ENCODE results near the gene CD320. TPM values are rescaled to one million over a fixed set of nuclear protein-coding genes. Genes with fewer than 3 reads are reported as not detected.

Gene CD320
- polyA plus RNA-seq, 1 donor from 2014 or later: 89.6 TPM

GRCh38 chr19:8306235-8307054 is 1.7 kb downstream of the CD320 start:
- H2AFZ ChIP-seq (ENCODE audit: low read depth, low read length): no peak overlapping the region
- no peak overlapping the region for H3K9ac ChIP-seq (ENCODE audit: low read length)
- peak overlapping the region; percentile 83 for H3K4me3 ChIP-seq (ENCODE audit: low read length)
- H3K9me2 ChIP-seq (ENCODE audit: insufficient read depth, low read length): no peaks in the 10 kb centered on the region
- TF ChIP-seq MXI1 (conservative IDR thresholded peaks at IDR 0.05; ENCODE audit: poor library complexity, severe bottlenecking): no peak
- TF ChIP-seq, protein P1, sequence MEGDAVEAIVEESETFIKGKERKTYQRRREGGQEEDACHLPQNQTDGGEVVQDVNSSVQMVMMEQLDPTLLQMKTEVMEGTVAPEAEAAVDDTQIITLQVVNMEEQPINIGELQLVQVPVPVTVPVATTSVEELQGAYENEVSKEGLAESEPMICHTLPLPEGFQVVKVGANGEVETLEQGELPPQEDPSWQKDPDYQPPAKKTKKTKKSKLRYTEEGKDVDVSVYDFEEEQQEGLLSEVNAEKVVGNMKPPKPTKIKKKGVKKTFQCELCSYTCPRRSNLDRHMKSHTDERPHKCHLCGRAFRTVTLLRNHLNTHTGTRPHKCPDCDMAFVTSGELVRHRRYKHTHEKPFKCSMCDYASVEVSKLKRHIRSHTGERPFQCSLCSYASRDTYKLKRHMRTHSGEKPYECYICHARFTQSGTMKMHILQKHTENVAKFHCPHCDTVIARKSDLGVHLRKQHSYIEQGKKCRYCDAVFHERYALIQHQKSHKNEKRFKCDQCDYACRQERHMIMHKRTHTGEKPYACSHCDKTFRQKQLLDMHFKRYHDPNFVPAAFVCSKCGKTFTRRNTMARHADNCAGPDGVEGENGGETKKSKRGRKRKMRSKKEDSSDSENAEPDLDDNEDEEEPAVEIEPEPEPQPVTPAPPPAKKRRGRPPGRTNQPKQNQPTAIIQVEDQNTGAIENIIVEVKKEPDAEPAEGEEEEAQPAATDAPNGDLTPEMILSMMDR (IDR thresholded peaks at IDR 0.05; ENCODE audit: poor library complexity, severe bottlenecking): no peak
- no peak for TF ChIP-seq EP300 (conservative IDR thresholded peaks at IDR 0.05; ENCODE audit: poor library complexity, severe bottlenecking)
- TF ChIP-seq REST (IDR thresholded peaks at IDR 0.05; ENCODE audit: borderline replicate concordance): no peak
- TF ChIP-seq SMC3 (conservative IDR thresholded peaks at IDR 0.05; ENCODE audit: poor library complexity): no peak
- TF ChIP-seq RAD21 (conservative IDR thresholded peaks at IDR 0.05): no peak
- TF ChIP-seq EZH2 (IDR thresholded peaks at IDR 0.05; ENCODE audit: borderline replicate concordance, insufficient read depth, low read length, poor library complexity, severe bottlenecking): no peak
- no peak for TF ChIP-seq TAF1 (IDR thresholded peaks at IDR 0.05; ENCODE audit: low read depth)
- TF ChIP-seq POLR2AphosphoS5 (IDR thresholded peaks at IDR 0.05): no peak
- no peaks in the 10 kb centered on the region for H3K27me3 ChIP-seq (ENCODE audit: insufficient read depth, low read depth, low read length)
- no peaks in the 10 kb centered on the region for H4K20me1 ChIP-seq (ENCODE audit: insufficient read depth)
- no peak overlapping the region for H3K27ac ChIP-seq (ENCODE audit: low read length)
- no peaks in the 10 kb centered on the region for H3K36me3 ChIP-seq (ENCODE audit: insufficient read depth, low read length)
- H3F3A ChIP-seq (ENCODE audit: insufficient read depth, low read length, poor library complexity, severe bottlenecking): no peaks in the 10 kb centered on the region
- H3K9me3 ChIP-seq (ENCODE audit: low read length): no peaks in the 10 kb centered on the region
- H3K4me2 ChIP-seq (ENCODE audit: low read length): no peak overlapping the region
- peaks cover 17% of the 10 kb centered on the region for H3K79me2 ChIP-seq (replicated peaks; ENCODE audit: insufficient read depth, low read length)

GRCh38 chr19:8305798-8306197 is 2.4 kb downstream of the CD320 start:
- no peak overlapping the region for H3K4me2 ChIP-seq (ENCODE audit: low read length)
- TF ChIP-seq POLR2AphosphoS5 (IDR thresholded peaks at IDR 0.05) (no peak), EZH2 (IDR thresholded peaks at IDR 0.05; ENCODE audit: borderline replicate concordance, insufficient read depth, low read length, poor library complexity, severe bottlenecking) (no peak), REST (IDR thresholded peaks at IDR 0.05; ENCODE audit: borderline replicate concordance) (no peak), TAF1 (IDR thresholded peaks at IDR 0.05; ENCODE audit: low read depth) (no peak), EP300 (conservative IDR thresholded peaks at IDR 0.05; ENCODE audit: poor library complexity, severe bottlenecking) (no peak), RAD21 (conservative IDR thresholded peaks at IDR 0.05) (no peak), SMC3 (conservative IDR thresholded peaks at IDR 0.05; ENCODE audit: poor library complexity) (no peak), MXI1 (conservative IDR thresholded peaks at IDR 0.05; ENCODE audit: poor library complexity, severe bottlenecking) (no peak)
- TF ChIP-seq, protein P1 (IDR thresholded peaks at IDR 0.05; ENCODE audit: poor library complexity, severe bottlenecking): no peak
- H3K9ac ChIP-seq (ENCODE audit: low read length): no peak overlapping the region
- no peaks in the 10 kb centered on the region for H3K9me3 ChIP-seq (ENCODE audit: low read length)
- no peaks in the 10 kb centered on the region for H3F3A ChIP-seq (ENCODE audit: insufficient read depth, low read length, poor library complexity, severe bottlenecking)
- H3K36me3 ChIP-seq (ENCODE audit: insufficient read depth, low read length): no peaks in the 10 kb centered on the region
- H3K27ac ChIP-seq (ENCODE audit: low read length): no peak overlapping the region
- H3K79me2 ChIP-seq (replicated peaks; ENCODE audit: insufficient read depth, low read length): peaks cover 17% of the 10 kb centered on the region
- H3K9me2 ChIP-seq (ENCODE audit: insufficient read depth, low read length): no peaks in the 10 kb centered on the region
- H3K27me3 ChIP-seq (ENCODE audit: insufficient read depth, low read depth, low read length): no peaks in the 10 kb centered on the region
- H4K20me1 ChIP-seq (ENCODE audit: insufficient read depth): no peaks in the 10 kb centered on the region
- H3K4me3 ChIP-seq (ENCODE audit: low read length): no peak overlapping the region
- no peak overlapping the region for H2AFZ ChIP-seq (ENCODE audit: low read depth, low read length)
